SK-N-SH treated with all-trans-retinoic acid at 6 μM for 48 hours (cell line): ENCODE results near the gene AURKB.

Experiments
- BACH2 ChIP-seq: fragments of 250-450 bp; sonication (Bioruptor Pico); IDR thresholded peaks from 2 replicates; pipeline ENCODE4 v1.9.0; 2021; ENCODE audit warnings: mild to moderate bottlenecking, borderline replicate concordance
- ISL1 ChIP-seq: fragments of 250-450 bp; sonication (Bioruptor Pico); IDR thresholded peaks from 2 replicates; pipeline ENCODE4 v2.1.2; 2022; ENCODE audit warnings: mild to moderate bottlenecking, moderate library complexity
- POU6F1 ChIP-seq: fragments of 250-450 bp; sonication (Bioruptor Pico); IDR thresholded peaks from 2 replicates; pipeline ENCODE4 v1.8.0; 2021; ENCODE audit warnings: low read depth, mild to moderate bottlenecking, moderate library complexity, borderline replicate concordance
- RARB ChIP-seq: fragments of 250-450 bp; sonication (Bioruptor Pico); IDR thresholded peaks from 2 replicates; pipeline ENCODE4 v1.8.0; 2021; ENCODE audit warnings: mild to moderate bottlenecking, moderate library complexity
- TOX ChIP-seq: fragments of 250-450 bp; sonication (Bioruptor Pico); IDR thresholded peaks from 2 replicates; pipeline ENCODE4 v1.8.0; 2021; ENCODE audit warnings: mild to moderate bottlenecking, moderate library complexity, borderline replicate concordance
- ZFP3 ChIP-seq: fragments of 250-450 bp; sonication (Bioruptor Pico); IDR thresholded peaks from 2 replicates; pipeline ENCODE4 v1.5.0; 2020; ENCODE audit warnings: mild to moderate bottlenecking, moderate library complexity
- ZFP30 ChIP-seq: fragments of 450-650 bp; formaldehyde crosslinking; IDR thresholded peaks from 2 replicates; pipeline ENCODE4 v1.5.0; 2022; ENCODE audit warnings: mild to moderate bottlenecking, moderate library complexity
- ZNF565 ChIP-seq: fragments of 450-650 bp; formaldehyde crosslinking; conservative IDR thresholded peaks from 2 replicates; pipeline ENCODE4 v1.5.0; 2020; ENCODE audit warnings: low read depth, mild to moderate bottlenecking, moderate library complexity
- ZNF8 ChIP-seq: fragments of 450-650 bp; formaldehyde crosslinking; IDR thresholded peaks from 2 replicates; pipeline ENCODE4 v1.5.0; 2020; ENCODE audit warnings: mild to moderate bottlenecking, moderate library complexity
- TF ChIP-seq, protein P1 (sequence below): fragments of 250-450 bp; sonication (Bioruptor Pico); IDR thresholded peaks from 2 replicates; pipeline ENCODE4 v1.8.0; 2020; ENCODE audit warnings: mild to moderate bottlenecking, moderate library complexity, borderline replicate concordance

DNA sequence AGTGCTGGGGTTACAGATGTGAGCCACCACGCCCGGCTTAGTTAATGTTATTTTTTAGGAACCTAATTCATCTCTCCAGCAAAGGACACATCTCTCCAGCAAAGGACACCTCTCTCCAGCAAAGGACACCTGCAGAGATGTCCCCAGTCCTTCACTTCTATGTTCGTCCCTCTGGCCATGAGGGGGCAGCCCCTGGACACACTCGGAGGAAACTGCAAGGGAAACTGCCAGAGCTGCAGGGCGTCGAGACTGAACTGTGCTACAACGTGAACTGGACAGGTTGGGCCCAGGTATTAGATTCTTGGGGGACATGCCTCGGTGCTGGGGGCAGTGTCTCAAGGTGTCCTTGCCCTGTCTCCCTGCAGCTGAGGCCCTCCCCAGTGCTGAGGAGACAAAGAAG lies 43.4 kb upstream of the AURKB start:
- TF ChIP-seq RARB (CRISPR knock-in tag): no peak
- TF ChIP-seq ISL1 (CRISPR knock-in tag): no peak
- TF ChIP-seq ZNF8: no peak
- TF ChIP-seq, protein P1, sequence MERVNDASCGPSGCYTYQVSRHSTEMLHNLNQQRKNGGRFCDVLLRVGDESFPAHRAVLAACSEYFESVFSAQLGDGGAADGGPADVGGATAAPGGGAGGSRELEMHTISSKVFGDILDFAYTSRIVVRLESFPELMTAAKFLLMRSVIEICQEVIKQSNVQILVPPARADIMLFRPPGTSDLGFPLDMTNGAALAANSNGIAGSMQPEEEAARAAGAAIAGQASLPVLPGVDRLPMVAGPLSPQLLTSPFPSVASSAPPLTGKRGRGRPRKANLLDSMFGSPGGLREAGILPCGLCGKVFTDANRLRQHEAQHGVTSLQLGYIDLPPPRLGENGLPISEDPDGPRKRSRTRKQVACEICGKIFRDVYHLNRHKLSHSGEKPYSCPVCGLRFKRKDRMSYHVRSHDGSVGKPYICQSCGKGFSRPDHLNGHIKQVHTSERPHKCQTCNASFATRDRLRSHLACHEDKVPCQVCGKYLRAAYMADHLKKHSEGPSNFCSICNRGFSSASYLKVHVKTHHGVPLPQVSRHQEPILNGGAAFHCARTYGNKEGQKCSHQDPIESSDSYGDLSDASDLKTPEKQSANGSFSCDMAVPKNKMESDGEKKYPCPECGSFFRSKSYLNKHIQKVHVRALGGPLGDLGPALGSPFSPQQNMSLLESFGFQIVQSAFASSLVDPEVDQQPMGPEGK (CRISPR knock-in tag): no peak
- TF ChIP-seq ZFP30: no peak
- TF ChIP-seq BACH2 (CRISPR knock-in tag): no peak
- TF ChIP-seq TOX: no peak
- TF ChIP-seq ZFP3: no peak
- TF ChIP-seq ZNF565 (CRISPR knock-in tag): no peak
- no peak for TF ChIP-seq POU6F1
